Heart left ventricle (tissue), 13 donors: ENCODE measurements around the gene SGCE.

Source experiments
- POLR2A ChIP-seq, 2 donors: fragments of 450-650 bp; IDR thresholded peaks; one replicate each; pipeline ENCODE4 v1.6.1; 2017; ENCODE audit warnings: antibody characterized with exemption in 2 of 2, mild to moderate bottlenecking in 2 of 2, moderate library complexity in 2 of 2
- TF ChIP-seq, protein P1 (sequence below), 12 donors: fragments of 200-600 bp; sonication (generic) in 4 of 12; IDR thresholded peaks; one replicate each; pipeline versions ENCODE4 v1.5.0 to v1.8.0; 2018 to 2022; ENCODE audit warnings: antibody characterized with exemption in 12 of 12, mild to moderate bottlenecking in 5 of 12
- donor health status: ischemic (EF 13 %, LVEDD 7.1; RV severe dilation, severe dysfunction).
- donor health status: DM: no; HTN: yes; CAD: no.
- donor health status: DM: no; HTN: no; CAD: no.
- donor health status: ischemic (EF 25% LVEDD 6.9; RV normal size, moderate dysfunction).
- donor health status: ischemic (EF 25% LVEDD 5.7; RV mildly dilated, moderate dysfunction).
- donor health status: ischemic (EF 35%, LVEDD 5.7; RV mildly dilated, moderate dysfunction).
- donor health status: nonischemic (EF 11% LVEDD 7.7; RV severe dilation, severe dysfunction).
- donor health status: DM: yes; HTN: yes; CAD: no.
- donor health status: PGD.
- donor health status: ischemic (EF 29% LVEDD 5.4; RV normal size, mild dysfunction).
- donor health status: nonischemic (EF 23%, LVEDD 6.1; RV moderate dilation, normal function).

DNA sequence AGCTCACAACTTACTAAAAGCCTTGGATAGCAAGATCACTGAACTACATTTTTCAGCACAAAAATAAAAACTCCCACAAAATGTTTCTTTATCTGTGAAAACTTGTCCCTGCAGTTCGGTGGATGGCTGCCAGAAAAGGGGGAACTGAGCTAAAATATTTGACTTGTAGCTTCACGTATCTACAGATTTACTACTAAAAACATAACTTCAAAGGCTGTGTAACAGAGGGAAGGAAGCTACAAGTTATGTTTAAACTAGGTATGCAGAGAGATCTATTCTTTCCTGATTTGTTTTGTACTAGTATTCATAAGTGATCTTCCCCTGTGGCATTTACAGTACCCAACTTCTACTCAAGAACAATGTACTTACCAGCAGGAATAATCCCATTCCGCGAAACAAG lies 25.1 kb downstream of the SGCE start:
- TF ChIP-seq, protein P1, sequence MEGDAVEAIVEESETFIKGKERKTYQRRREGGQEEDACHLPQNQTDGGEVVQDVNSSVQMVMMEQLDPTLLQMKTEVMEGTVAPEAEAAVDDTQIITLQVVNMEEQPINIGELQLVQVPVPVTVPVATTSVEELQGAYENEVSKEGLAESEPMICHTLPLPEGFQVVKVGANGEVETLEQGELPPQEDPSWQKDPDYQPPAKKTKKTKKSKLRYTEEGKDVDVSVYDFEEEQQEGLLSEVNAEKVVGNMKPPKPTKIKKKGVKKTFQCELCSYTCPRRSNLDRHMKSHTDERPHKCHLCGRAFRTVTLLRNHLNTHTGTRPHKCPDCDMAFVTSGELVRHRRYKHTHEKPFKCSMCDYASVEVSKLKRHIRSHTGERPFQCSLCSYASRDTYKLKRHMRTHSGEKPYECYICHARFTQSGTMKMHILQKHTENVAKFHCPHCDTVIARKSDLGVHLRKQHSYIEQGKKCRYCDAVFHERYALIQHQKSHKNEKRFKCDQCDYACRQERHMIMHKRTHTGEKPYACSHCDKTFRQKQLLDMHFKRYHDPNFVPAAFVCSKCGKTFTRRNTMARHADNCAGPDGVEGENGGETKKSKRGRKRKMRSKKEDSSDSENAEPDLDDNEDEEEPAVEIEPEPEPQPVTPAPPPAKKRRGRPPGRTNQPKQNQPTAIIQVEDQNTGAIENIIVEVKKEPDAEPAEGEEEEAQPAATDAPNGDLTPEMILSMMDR (IDR thresholded peaks at IDR 0.05) = no peak
- TF ChIP-seq POLR2A (IDR thresholded peaks at IDR 0.05) = no peak
